22Rv1 (cell line): ENCODE measurements around the gene PLXNA4.

Experiments
- CTCF ChIP-seq: fragments of 450-650 bp; IDR thresholded peaks from 2 replicates; pipeline ENCODE4 v1.5.1; 2017; ENCODE audit warnings: mild to moderate bottlenecking
- ZFX ChIP-seq: fragments of 450-650 bp; IDR thresholded peaks from 2 replicates; pipeline ENCODE4 v1.6.1; 2017; ENCODE audit warnings: antibody characterized with exemption, borderline replicate concordance

GRCh38 chr7:132161533-132161915 is 414.7 kb downstream of the PLXNA4 start:
- TF ChIP-seq CTCF (no peak), ZFX (no peak)
